ENCODE data around the gene RPL15.

RPL15 gene

GRCh38 chr3:23948761-23949160, 31.8 kb downstream of the RPL15 start:
- Histone ChIP-seq H3K4me1 (ENCODE audit: insufficient read depth, low read length) (peaks cover 22% of the 10 kb centered on the region), H3K27me3 (ENCODE audit: insufficient read depth, low read length) (no peaks in the 10 kb centered on the region)
- 94% methylated on average over 2 of the region's 2 CpGs for WGBS

GRCh38 chr3:23949784-23950183, 32.9 kb downstream of the RPL15 start:
- H3K27me3 ChIP-seq (ENCODE audit: insufficient read depth, low read length): no peaks in the 10 kb centered on the region
- H3K4me1 ChIP-seq (ENCODE audit: insufficient read depth, low read length): peaks cover 17% of the 10 kb centered on the region
- H3K9ac ChIP-seq (ENCODE audit: low read depth, low read length): no peak overlapping the region
- H3K27ac ChIP-seq (ENCODE audit: low read depth, low read length): no peak overlapping the region
- H3K36me3 ChIP-seq (ENCODE audit: insufficient read depth, low read length): peaks cover 3% of the 10 kb centered on the region
- H3K9me3 ChIP-seq (ENCODE audit: insufficient read depth, low read depth, low read length): no peaks in the 10 kb centered on the region
- H3K4me3 ChIP-seq (ENCODE audit: low read length): no peak overlapping the region

More at GRCh38 chr3:23948761-23949160, 31.8 kb downstream of the RPL15 start:
- no peak overlapping the region for H3K27ac ChIP-seq (ENCODE audit: low read depth, low read length)
- H3K4me3 ChIP-seq (ENCODE audit: low read length): no peak overlapping the region
- no peaks in the 10 kb centered on the region for H3K9me3 ChIP-seq (ENCODE audit: insufficient read depth, low read depth, low read length)
- no peaks in the 10 kb centered on the region for H3K36me3 ChIP-seq (ENCODE audit: insufficient read depth, low read length)
- H3K9ac ChIP-seq (ENCODE audit: low read depth, low read length): no peak overlapping the region

GRCh38 chr3:23950293-23950692, 33.4 kb downstream of the RPL15 start:
- no peaks in the 10 kb centered on the region for H3K27me3 ChIP-seq (ENCODE audit: insufficient read depth, low read length)
- H3K27ac ChIP-seq (ENCODE audit: low read depth, low read length): no peak overlapping the region
- peaks cover 17% of the 10 kb centered on the region for H3K4me1 ChIP-seq (ENCODE audit: insufficient read depth, low read length)
- H3K36me3 ChIP-seq (ENCODE audit: insufficient read depth, low read length): peaks cover 8% of the 10 kb centered on the region
- no peak overlapping the region for H3K4me3 ChIP-seq (ENCODE audit: low read length)
- H3K9me3 ChIP-seq (ENCODE audit: insufficient read depth, low read depth, low read length): no peaks in the 10 kb centered on the region
- no peak overlapping the region for H3K9ac ChIP-seq (ENCODE audit: low read depth, low read length)

- no peaks in the 10 kb centered on the region for H3K27me3 ChIP-seq (ENCODE audit: insufficient read depth, low read length)
- 99% methylated on average over 4 of the region's 4 CpGs for WGBS
- H3K4me1 ChIP-seq (ENCODE audit: insufficient read depth, low read length): 0 out of 2 replicates have a peak, but pooled peaks cover 7% of the 10 kb centered on the region
- no peak overlapping the region for H3K27ac ChIP-seq (ENCODE audit: low read depth, low read length)
- no peaks in the 10 kb centered on the region for H3K9me3 ChIP-seq (ENCODE audit: insufficient read depth, low read depth, low read length)
- peaks cover 24% of the 10 kb centered on the region for H3K36me3 ChIP-seq (ENCODE audit: insufficient read depth, low read length)
- H3K4me3 ChIP-seq (ENCODE audit: low read length): no peak overlapping the region
- no peak overlapping the region for H3K9ac ChIP-seq (ENCODE audit: low read depth, low read length)
Measured at GRCh38 chr3:23952646-23953045, 35.7 kb downstream of the RPL15 start.

- H3K9ac ChIP-seq (ENCODE audit: low read depth, low read length): no peak overlapping the region
- peaks cover 29% of the 10 kb centered on the region for H3K36me3 ChIP-seq (ENCODE audit: insufficient read depth, low read length)
- no peak overlapping the region for H3K4me3 ChIP-seq (ENCODE audit: low read length)
- H3K4me1 ChIP-seq (ENCODE audit: insufficient read depth, low read length): no peaks in the 10 kb centered on the region
- no peak overlapping the region for H3K27ac ChIP-seq (ENCODE audit: low read depth, low read length)
- no peaks in the 10 kb centered on the region for H3K9me3 ChIP-seq (ENCODE audit: insufficient read depth, low read depth, low read length)
- no peaks in the 10 kb centered on the region for H3K27me3 ChIP-seq (ENCODE audit: insufficient read depth, low read length)
- WGBS: no CpG with 5 or more reads among the region's 1 CpG
Measured at GRCh38 chr3:23953523-23953922, 36.6 kb downstream of the RPL15 start.

- no peak overlapping the region for H3K27ac ChIP-seq (ENCODE audit: low read depth, low read length)
- peaks cover 31% of the 10 kb centered on the region for H3K36me3 ChIP-seq (ENCODE audit: insufficient read depth, low read length)
- no peaks in the 10 kb centered on the region for H3K4me1 ChIP-seq (ENCODE audit: insufficient read depth, low read length)
- no peak overlapping the region for H3K4me3 ChIP-seq (ENCODE audit: low read length)
- no peaks in the 10 kb centered on the region for H3K27me3 ChIP-seq (ENCODE audit: insufficient read depth, low read length)
- WGBS: 97% methylated on average over 4 of the region's 5 CpGs
- H3K9ac ChIP-seq (ENCODE audit: low read depth, low read length): no peak overlapping the region
- no peaks in the 10 kb centered on the region for H3K9me3 ChIP-seq (ENCODE audit: insufficient read depth, low read depth, low read length)
Measured at GRCh38 chr3:23954144-23954543, 37.2 kb downstream of the RPL15 start.

- 96% methylated on average over 3 of the region's 3 CpGs for WGBS
- Histone ChIP-seq H3K4me1 (ENCODE audit: insufficient read depth, low read length) (no peaks in the 10 kb centered on the region), H3K9me3 (ENCODE audit: insufficient read depth, low read depth, low read length) (no peaks in the 10 kb centered on the region), H3K27me3 (ENCODE audit: insufficient read depth, low read length) (no peaks in the 10 kb centered on the region), H3K27ac (ENCODE audit: low read depth, low read length) (no peak overlapping the region), H3K4me3 (ENCODE audit: low read length) (no peak overlapping the region), H3K9ac (ENCODE audit: low read depth, low read length) (no peak overlapping the region), H3K36me3 (ENCODE audit: insufficient read depth, low read length) (peaks cover 54% of the 10 kb centered on the region)
Measured at GRCh38 chr3:23956701-23957100, 39.8 kb downstream of the RPL15 start.

GRCh38 chr3:23959135-23959900, 42.4 kb downstream of the RPL15 start:
- Histone ChIP-seq H3K27ac (ENCODE audit: low read depth, low read length) (no peak overlapping the region), H3K9ac (ENCODE audit: low read depth, low read length) (no peak overlapping the region), H3K4me1 (ENCODE audit: insufficient read depth, low read length) (peaks cover 3% of the 10 kb centered on the region; the same call in 1 of the 2 replicates), H3K9me3 (ENCODE audit: insufficient read depth, low read depth, low read length) (no peaks in the 10 kb centered on the region), H3K4me3 (ENCODE audit: low read length) (no peak overlapping the region), H3K36me3 (ENCODE audit: insufficient read depth, low read length) (peaks cover 70% of the 10 kb centered on the region), H3K27me3 (ENCODE audit: insufficient read depth, low read length) (no peaks in the 10 kb centered on the region)
- 97% methylated on average over 6 of the region's 7 CpGs for WGBS

GRCh38 chr3:23960649-23961048, 43.7 kb downstream of the RPL15 start:
- H3K27me3 ChIP-seq (ENCODE audit: insufficient read depth, low read length): no peaks in the 10 kb centered on the region
- no peak overlapping the region for H3K4me3 ChIP-seq (ENCODE audit: low read length)
- no peak overlapping the region for H3K27ac ChIP-seq (ENCODE audit: low read depth, low read length)
- H3K36me3 ChIP-seq (ENCODE audit: insufficient read depth, low read length): peaks cover 72% of the 10 kb centered on the region
- H3K4me1 ChIP-seq (ENCODE audit: insufficient read depth, low read length): peaks cover 3% of the 10 kb centered on the region; the same call in 1 of the 2 replicates
- WGBS: 95% methylated on average over 1 of the region's 1 CpG
- no peaks in the 10 kb centered on the region for H3K9me3 ChIP-seq (ENCODE audit: insufficient read depth, low read depth, low read length)
- no peak overlapping the region for H3K9ac ChIP-seq (ENCODE audit: low read depth, low read length)

GRCh38 chr3:23961066-23961465, 44.1 kb downstream of the RPL15 start:
- Histone ChIP-seq H3K9me3 (ENCODE audit: insufficient read depth, low read depth, low read length) (no peaks in the 10 kb centered on the region), H3K36me3 (ENCODE audit: insufficient read depth, low read length) (peaks cover 72% of the 10 kb centered on the region), H3K9ac (ENCODE audit: low read depth, low read length) (no peak overlapping the region), H3K27me3 (ENCODE audit: insufficient read depth, low read length) (no peaks in the 10 kb centered on the region), H3K27ac (ENCODE audit: low read depth, low read length) (no peak overlapping the region), H3K4me3 (ENCODE audit: low read length) (no peak overlapping the region), H3K4me1 (ENCODE audit: insufficient read depth, low read length) (peaks cover 3% of the 10 kb centered on the region; the same call in 1 of the 2 replicates)
- 90% methylated on average over 1 of the region's 1 CpG for WGBS

GRCh38 chr3:23961913-23962312, 45.0 kb downstream of the RPL15 start:
- 94% methylated on average over 5 of the region's 5 CpGs for WGBS
- Histone ChIP-seq H3K36me3 (ENCODE audit: insufficient read depth, low read length) (peaks cover 72% of the 10 kb centered on the region), H3K4me3 (ENCODE audit: low read length) (no peak overlapping the region), H3K9ac (ENCODE audit: low read depth, low read length) (no peak overlapping the region), H3K27me3 (ENCODE audit: insufficient read depth, low read length) (no peaks in the 10 kb centered on the region), H3K9me3 (ENCODE audit: insufficient read depth, low read depth, low read length) (no peaks in the 10 kb centered on the region), H3K4me1 (ENCODE audit: insufficient read depth, low read length) (peaks cover 3% of the 10 kb centered on the region; the same call in 1 of the 2 replicates), H3K27ac (ENCODE audit: low read depth, low read length) (no peak overlapping the region)
